B cell (primary cell): ENCODE results near the gene PINK1. TPM values are rescaled to one million over a fixed set of nuclear protein-coding genes. Genes with fewer than 3 reads are reported as not detected.

Experiments
- ATAC-seq: fragments of 200-7000 bp; cut with Tn5 transposase; one replicate; pipeline ENCODE4 v1.10.0; 2021; ENCODE audit warnings: low read depth, mild to moderate bottlenecking, moderate number of reproducible peaks, moderate library complexity
- CTCF ChIA-PET: fragments of 350-600 bp; sonication (Branson Sonifier 250); formaldehyde crosslinking; loops from one replicate; lab custom pipeline; 2021; ENCODE audit warnings: antibody characterized with exemption, inconsistent platforms; lab: Charles Lee
- POLR2A ChIA-PET: fragments of 350-600 bp; sonication (Branson Sonifier 250); formaldehyde crosslinking; loops from one replicate; lab custom pipeline; 2021; ENCODE audit warnings: antibody characterized with exemption; lab: Charles Lee
- DNase-seq: peaks from one replicate; pipeline ENCODE4 v3.0.0; 2013
- H2AFZ ChIP-seq: 2 replicates; pipeline ENCODE4 v1.6.1; 2012; ENCODE audit warnings: mild to moderate bottlenecking, low read depth, low read length; ENCODE audit not compliant: insufficient read depth, poor library complexity, severe bottlenecking
- H3K27ac ChIP-seq, 2 donors: 1 replicate in 1 of 2; 2 replicates in 1 of 2; pipeline ENCODE4 v1.5.1; 2012 to 2013; ENCODE audit warnings: low read length in 2 of 2, mild to moderate bottlenecking in 2 of 2, moderate library complexity in 1 of 2
- H3K27me3 ChIP-seq, 4 experiments: fragments of 200-600 bp in 1 of 4; sonication (generic) in 1 of 4; replicated peaks in 1 of 4; 1 replicate in 2 of 4; 2 replicates in 2 of 4; pipeline versions ENCODE4 v1.6.1 to v1.7.0; 2013 to 2016; ENCODE audit warnings: low read length in 3 of 4, mild to moderate bottlenecking in 2 of 4, mixed read lengths in 1 of 4, moderate library complexity in 1 of 4; ENCODE audit not compliant: insufficient read depth in 4 of 4, control insufficient read depth in 3 of 4; ENCODE audit errors: control extremely low read depth in 1 of 4
- H3K36me3 ChIP-seq, 2 experiments: replicated peaks in 1 of 2; 1 replicate in 1 of 2; 2 replicates in 1 of 2; pipeline versions ENCODE4 v1.6.1 to v1.7.1; 2013; ENCODE audit warnings: low read length in 1 of 2; ENCODE audit not compliant: insufficient read depth in 2 of 2, control insufficient read depth in 1 of 2; ENCODE audit errors: control extremely low read depth in 1 of 2, extremely low read depth in 1 of 2
- H3K4me1 ChIP-seq, 2 donors: fragments of 200-600 bp in 1 of 2; sonication (generic) in 1 of 2; 1 replicate in 1 of 2; 2 replicates in 1 of 2; pipeline versions ENCODE4 v1.5.1 to v1.6.1; 2013 to 2017; ENCODE audit warnings: low read length in 2 of 2; ENCODE audit not compliant: control insufficient read depth in 2 of 2, insufficient read depth in 2 of 2
- H3K4me2 ChIP-seq: replicated peaks from 2 replicates; pipeline ENCODE3; 2012; ENCODE audit warnings: mild to moderate bottlenecking, low read depth, low read length; ENCODE audit not compliant: poor library complexity, severe bottlenecking
- H3K4me3 ChIP-seq, 5 experiments: fragments of 200-600 bp in 1 of 5; sonication (generic) in 1 of 5; 1 replicate in 3 of 5; 2 replicates in 2 of 5; pipeline versions ENCODE4 v1.5.1 to v1.7.0; 2011 to 2016; ENCODE audit warnings: low read length in 4 of 5, mild to moderate bottlenecking in 4 of 5, low read depth in 2 of 5, control low read depth in 1 of 5, moderate library complexity in 1 of 5; ENCODE audit not compliant: insufficient read depth in 1 of 5; ENCODE audit errors: control extremely low read depth in 1 of 5, extremely low read depth in 1 of 5
- H3K79me2 ChIP-seq: fragments of 200-600 bp; sonication (generic); one replicate; pipeline ENCODE4 v1.6.0; 2016; ENCODE audit warnings: low read length; ENCODE audit not compliant: control insufficient read depth, insufficient read depth
- H3K9ac ChIP-seq: fragments of 200-600 bp; sonication (generic); 2 replicates; pipeline ENCODE4 v1.6.1; 2017; ENCODE audit warnings: mild to moderate bottlenecking, low read length, moderate library complexity
- H3K9me3 ChIP-seq, 3 donors: one replicate each; pipeline versions ENCODE4 v1.6.1 to v1.7.1; 2013; ENCODE audit warnings: low read length in 2 of 3; ENCODE audit not compliant: control insufficient read depth in 2 of 3, insufficient read depth in 1 of 3; ENCODE audit errors: control extremely low read depth in 1 of 3
- H4K20me1 ChIP-seq: 2 replicates; pipeline ENCODE4 v1.6.0; 2012; ENCODE audit warnings: mild to moderate bottlenecking, low read length; ENCODE audit not compliant: insufficient read depth, control insufficient read depth, poor library complexity, severe bottlenecking
- H3K27ac Mint-ChIP-seq: one replicate; pipeline ENCODE4 v1.8.0; 2021; ENCODE audit warnings: mixed read lengths
- H3K27me3 Mint-ChIP-seq: one replicate; pipeline ENCODE4 v1.8.0; 2021; ENCODE audit warnings: mixed read lengths
- H3K4me1 Mint-ChIP-seq: one replicate; pipeline ENCODE4 v1.8.0; 2021; ENCODE audit warnings: mixed read lengths
- H3K4me3 Mint-ChIP-seq: one replicate; pipeline ENCODE4 v1.8.0; 2021; ENCODE audit warnings: mixed read lengths
- H3K9me3 Mint-ChIP-seq: one replicate; pipeline ENCODE4 v1.8.0; 2022; ENCODE audit warnings: mixed read lengths; ENCODE audit not compliant: insufficient read depth
- EZH2 ChIP-seq: IDR thresholded peaks from 2 replicates; pipeline ENCODE4 v1.6.1; 2012; ENCODE audit warnings: borderline replicate concordance, low read depth, mild to moderate bottlenecking, moderate library complexity, low read length; ENCODE audit not compliant: insufficient read depth, poor library complexity, severe bottlenecking
- WGBS: methylation state at CpG from one replicate; pipeline ENCODE4 v1.1.5; 2013; ENCODE audit warnings: missing lambda C conversion rate; ENCODE audit not compliant: insufficient coverage; 5-methylcytosine and 5-hydroxymethylcytosine counted together
- intact Hi-C: fragments of 100-400 bp; cut with micrococcal nuclease; formaldehyde crosslinking; loops from one replicate; pipeline ENCODE4 v1.10.0; 2022
- polyA plus RNA-seq: library from polyadenylated mRNA; depleted of rRNA; stranded (reverse); fragments of >200 nt; gene quantifications from 2 replicates; pipeline ENCODE4 v1.2.3, GENCODE V29; 2012
- total RNA-seq, 2 donors: library from RNA; stranded (reverse); fragments of 120-200 nt in 1 of 2; gene quantifications; 1 replicate in 1 of 2; 2 replicates in 1 of 2; pipeline versions ENCODE4 v1.2.3 to v1.2.4, GENCODE V29; 2013 to 2022
- TF ChIP-seq, protein P1 (sequence below): fragments of 200-600 bp; IDR thresholded peaks from one replicate; pipeline ENCODE4 v1.8.0; 2022; ENCODE audit warnings: antibody characterized with exemption, mild to moderate bottlenecking

The PINK1 gene
- total and polyA plus RNA-seq, 2 donors (not counting 1 experiment from before 2014, with no cell fraction given) = 5.8 to 14.3 TPM

DNA sequence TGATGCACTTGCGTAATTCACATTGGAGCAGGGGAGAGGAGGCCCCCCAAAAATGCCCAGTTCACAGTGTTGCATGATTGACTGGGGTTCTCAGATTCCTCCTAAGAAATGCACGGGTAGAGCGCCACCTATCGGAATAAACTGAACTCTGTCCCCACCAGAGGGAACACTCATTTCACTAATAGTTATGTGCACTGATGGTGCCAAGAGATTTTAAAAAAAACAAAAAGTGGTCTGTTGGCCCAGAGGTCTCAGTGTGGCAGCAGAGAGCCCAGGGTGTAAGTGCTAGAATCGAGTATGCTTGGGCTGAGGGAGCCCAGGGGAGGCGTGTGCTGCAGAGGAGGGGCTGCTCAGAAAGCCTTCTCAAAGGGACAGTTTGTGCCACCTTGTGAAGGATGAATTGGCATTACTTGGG, 6.9 kb downstream of the PINK1 start:
- H3K27ac Mint-ChIP-seq = no peak overlapping the region
- H3K27me3 ChIP-seq = no peaks in the 10 kb centered on the region
- TF ChIP-seq, protein P1, sequence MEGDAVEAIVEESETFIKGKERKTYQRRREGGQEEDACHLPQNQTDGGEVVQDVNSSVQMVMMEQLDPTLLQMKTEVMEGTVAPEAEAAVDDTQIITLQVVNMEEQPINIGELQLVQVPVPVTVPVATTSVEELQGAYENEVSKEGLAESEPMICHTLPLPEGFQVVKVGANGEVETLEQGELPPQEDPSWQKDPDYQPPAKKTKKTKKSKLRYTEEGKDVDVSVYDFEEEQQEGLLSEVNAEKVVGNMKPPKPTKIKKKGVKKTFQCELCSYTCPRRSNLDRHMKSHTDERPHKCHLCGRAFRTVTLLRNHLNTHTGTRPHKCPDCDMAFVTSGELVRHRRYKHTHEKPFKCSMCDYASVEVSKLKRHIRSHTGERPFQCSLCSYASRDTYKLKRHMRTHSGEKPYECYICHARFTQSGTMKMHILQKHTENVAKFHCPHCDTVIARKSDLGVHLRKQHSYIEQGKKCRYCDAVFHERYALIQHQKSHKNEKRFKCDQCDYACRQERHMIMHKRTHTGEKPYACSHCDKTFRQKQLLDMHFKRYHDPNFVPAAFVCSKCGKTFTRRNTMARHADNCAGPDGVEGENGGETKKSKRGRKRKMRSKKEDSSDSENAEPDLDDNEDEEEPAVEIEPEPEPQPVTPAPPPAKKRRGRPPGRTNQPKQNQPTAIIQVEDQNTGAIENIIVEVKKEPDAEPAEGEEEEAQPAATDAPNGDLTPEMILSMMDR = peak; percentile 92
- no peak for TF ChIP-seq EZH2
- ChIA-PET CTCF (interaction anchor here (0.7 to 4.4 kb wide), 3 partner anchors 10 to 115 kb away, joined by 3 to 27 read pairs (median 12); no protein-coding TSS in a partner anchor), POLR2A (no interaction called here)
- DNase-seq (peak; percentile 74), ATAC-seq (peak; percentile 74)
- peaks cover 0 to 12% of the 10 kb centered on the region in 2 experiments for H3K36me3 ChIP-seq
- no peaks in the 10 kb centered on the region for H4K20me1 ChIP-seq
- no peak overlapping the region for H3K4me2 ChIP-seq
- no peak overlapping the region for H3K4me3 Mint-ChIP-seq
- WGBS = 71% methylated on average over 3 of the region's 6 CpGs
- H3K9me3 Mint-ChIP-seq = no peaks in the 10 kb centered on the region
- no peak overlapping the region for H2AFZ ChIP-seq
- no peaks in the 10 kb centered on the region for H3K27me3 Mint-ChIP-seq
- H3K27ac ChIP-seq = no peak overlapping the region
- H3K79me2 ChIP-seq = no peaks in the 10 kb centered on the region
- no peaks in the 10 kb centered on the region for H3K4me1 ChIP-seq
- intact Hi-C loops = loop anchor here (1.0 kb wide), 1 partner anchor 118 kb away; no protein-coding TSS in a partner anchor
- H3K9me3 ChIP-seq = no peaks in the 10 kb centered on the region
- H3K4me3 ChIP-seq = no peak overlapping the region
- H3K4me1 Mint-ChIP-seq = no peaks in the 10 kb centered on the region
- H3K9ac ChIP-seq = no peak overlapping the region

DNA sequence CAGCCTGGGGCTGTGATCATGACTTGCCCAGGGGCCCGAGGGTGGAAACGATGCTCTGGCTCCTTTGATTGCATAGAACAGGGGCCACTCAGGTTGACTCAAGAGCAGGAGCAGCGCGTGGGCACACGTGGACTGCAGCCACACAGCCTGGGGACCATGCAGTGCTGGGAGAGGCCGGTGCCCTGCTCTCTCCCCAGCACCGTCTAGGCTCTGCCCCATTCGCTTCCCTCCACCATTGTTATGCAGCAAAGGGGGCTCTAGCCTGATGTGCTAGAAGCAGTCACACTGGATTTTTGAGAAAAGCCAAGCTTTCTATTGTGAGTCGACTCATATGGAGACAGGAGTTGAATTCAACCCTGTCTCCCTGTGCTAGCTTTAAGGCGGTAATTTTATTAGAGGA, 8.7 kb downstream of the PINK1 start:
- POLR2A ChIA-PET = no interaction called here
- no peak overlapping the region for H3K9ac ChIP-seq
- no peaks in the 10 kb centered on the region for H3K79me2 ChIP-seq
- WGBS = 86% methylated on average over 10 of the region's 10 CpGs
- no peak overlapping the region for H2AFZ ChIP-seq
- intact Hi-C loops = no loop called here
- Mint-ChIP-seq H3K27me3 (no peaks in the 10 kb centered on the region), H3K9me3 (no peaks in the 10 kb centered on the region), H3K4me1 (no peaks in the 10 kb centered on the region), H3K4me3 (no peak overlapping the region), H3K27ac (no peak overlapping the region)
- H4K20me1 ChIP-seq = no peaks in the 10 kb centered on the region
- DNase-seq (no peak), ATAC-seq (no peak)
- no peaks in the 10 kb centered on the region for H3K27me3 ChIP-seq
- no peak overlapping the region for H3K4me3 ChIP-seq
- peaks cover 0 to 12% of the 10 kb centered on the region in 2 experiments for H3K36me3 ChIP-seq
- H3K4me2 ChIP-seq = no peak overlapping the region
- no peaks in the 10 kb centered on the region for H3K4me1 ChIP-seq
- CTCF ChIA-PET = interaction anchor here (2.3 to 4.4 kb wide), 2 partner anchors 9 to 117 kb away, joined by 8 to 27 read pairs; partner anchors contain the start of gene PINK1
- no peaks in the 10 kb centered on the region for H3K9me3 ChIP-seq
- H3K27ac ChIP-seq = no peak overlapping the region
- no peak for TF ChIP-seq EZH2
- TF ChIP-seq, protein P1 = no peak
